Thyroid gland (tissue), 4 donors: ENCODE data around the gene EPYC.

Source experiments
- CTCF ChIP-seq, 6 experiments: fragments of 200-600 bp in 3 of 6; fragments of 450-650 bp in 3 of 6; sonication (generic) in 3 of 6; IDR thresholded peaks; one replicate each; pipeline ENCODE4 v1.5.1; 2016 to 2019; ENCODE audit warnings: antibody characterized with exemption in 6 of 6, mild to moderate bottlenecking in 2 of 6, inconsistent platforms in 1 of 6, moderate library complexity in 1 of 6
- POLR2A ChIP-seq, 2 donors: fragments of 450-650 bp; IDR thresholded peaks; one replicate each; pipeline ENCODE4 v1.6.1; 2017; ENCODE audit warnings: antibody characterized with exemption in 2 of 2, mild to moderate bottlenecking in 2 of 2, moderate library complexity in 1 of 2

DNA sequence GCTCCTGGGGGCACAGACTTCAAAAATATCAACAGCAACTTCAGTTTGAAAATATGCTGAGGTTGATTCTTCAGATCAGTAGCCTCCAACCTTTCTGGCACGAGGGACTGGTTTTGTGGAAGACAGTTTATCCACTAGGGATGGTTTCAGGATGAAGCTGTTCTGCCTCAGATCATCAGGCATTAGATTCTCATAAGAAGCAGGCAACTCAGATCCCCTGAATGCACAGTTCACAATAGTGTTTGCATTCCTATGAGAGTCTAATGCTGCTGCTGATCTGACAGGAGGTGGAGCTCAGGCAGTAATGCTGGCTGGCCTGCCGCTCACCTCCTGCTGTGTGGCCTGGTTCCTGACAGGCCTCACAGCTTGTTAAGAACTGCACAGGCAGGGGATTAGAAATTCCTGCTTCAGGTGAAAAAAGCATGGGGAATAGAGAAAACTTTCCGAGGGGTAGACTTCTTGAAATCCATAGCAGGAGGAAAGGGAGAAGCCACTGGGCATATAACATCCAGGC lies 12.8 kb downstream of the EPYC start:
- TF ChIP-seq POLR2A (IDR thresholded peaks at IDR 0.05) (no peak), CTCF (IDR thresholded peaks at IDR 0.05) (no peak)
